Effector memory CD4-positive, alpha-beta T cell (primary cell): ENCODE measurements around the gene DAPK2.

ENCODE experiments used
- DNase-seq, 3 donors: peaks; one replicate each; pipeline ENCODE4 v3.0.0-alpha.2; 2020
- H3K27ac ChIP-seq: 2 replicates; pipeline ENCODE4 v1.7.0; 2013; ENCODE audit warnings: mild to moderate bottlenecking, low read length, moderate library complexity; ENCODE audit not compliant: insufficient read depth, poor library complexity, severe bottlenecking
- H3K27me3 ChIP-seq: replicated peaks from 2 replicates; pipeline ENCODE4 v1.7.0; 2013; ENCODE audit warnings: mild to moderate bottlenecking, low read length; ENCODE audit not compliant: insufficient read depth, control insufficient read depth, poor library complexity, severe bottlenecking
- H3K36me3 ChIP-seq: 2 replicates; pipeline ENCODE4 v1.7.0; 2013; ENCODE audit warnings: mild to moderate bottlenecking, low read length, moderate library complexity; ENCODE audit not compliant: control insufficient read depth, insufficient read depth
- H3K4me1 ChIP-seq: 2 replicates; pipeline ENCODE4 v1.7.0; 2013; ENCODE audit warnings: low read length, mild to moderate bottlenecking; ENCODE audit not compliant: control insufficient read depth, insufficient read depth, poor library complexity, severe bottlenecking
- H3K4me3 ChIP-seq: 2 replicates; pipeline ENCODE4 v1.7.0; 2013; ENCODE audit warnings: low read length, low read depth, mild to moderate bottlenecking; ENCODE audit not compliant: insufficient read depth, poor library complexity, severe bottlenecking
- H3K9me3 ChIP-seq: 2 replicates; pipeline ENCODE4 v1.7.0; 2013; ENCODE audit warnings: mild to moderate bottlenecking, low read length, moderate library complexity; ENCODE audit not compliant: control insufficient read depth

DAPK2 gene

DNA sequence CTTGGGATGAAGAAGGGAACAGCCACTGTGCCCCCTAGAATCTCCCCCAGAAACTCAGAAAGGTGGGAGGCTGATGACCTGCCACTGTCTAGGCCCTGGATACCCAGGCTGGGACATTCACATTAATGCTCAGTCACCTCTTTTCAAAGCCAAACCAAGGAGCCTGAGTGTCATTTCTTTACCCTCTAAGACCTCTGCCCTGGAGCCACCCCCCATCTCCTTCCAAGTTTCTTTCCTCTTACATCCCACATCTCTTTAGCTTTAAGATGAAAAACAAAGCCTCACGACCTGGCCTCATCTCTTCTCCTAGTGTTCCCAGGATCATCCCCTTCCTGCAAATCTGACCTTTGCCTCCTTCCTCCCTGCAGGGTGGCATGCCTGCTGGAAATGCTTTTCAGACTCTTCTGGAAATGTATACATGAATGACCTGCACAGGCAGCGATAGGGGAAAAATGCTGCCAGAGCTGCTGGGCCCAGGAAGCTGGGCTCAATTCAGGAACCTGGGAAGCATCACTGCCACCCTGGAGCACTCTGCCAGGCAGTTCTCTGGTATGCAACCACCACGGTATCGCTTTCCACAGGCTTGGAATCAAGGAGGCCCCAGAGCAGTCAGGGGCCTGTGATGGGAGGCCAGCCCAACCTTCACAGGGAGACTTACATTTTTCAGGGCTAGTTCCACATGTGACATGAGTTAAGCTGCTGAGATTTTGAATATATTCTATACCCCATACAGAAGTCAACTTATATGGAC lies 67.6 kb downstream of the DAPK2 start:
- Histone ChIP-seq H3K9me3 (no peaks in the 10 kb centered on the region), H3K4me1 (no peaks in the 10 kb centered on the region), H3K27me3 (no peaks in the 10 kb centered on the region), H3K27ac (no peak overlapping the region), H3K4me3 (no peak overlapping the region), H3K36me3 (no peaks in the 10 kb centered on the region)
- no peak for DNase-seq

DNA sequence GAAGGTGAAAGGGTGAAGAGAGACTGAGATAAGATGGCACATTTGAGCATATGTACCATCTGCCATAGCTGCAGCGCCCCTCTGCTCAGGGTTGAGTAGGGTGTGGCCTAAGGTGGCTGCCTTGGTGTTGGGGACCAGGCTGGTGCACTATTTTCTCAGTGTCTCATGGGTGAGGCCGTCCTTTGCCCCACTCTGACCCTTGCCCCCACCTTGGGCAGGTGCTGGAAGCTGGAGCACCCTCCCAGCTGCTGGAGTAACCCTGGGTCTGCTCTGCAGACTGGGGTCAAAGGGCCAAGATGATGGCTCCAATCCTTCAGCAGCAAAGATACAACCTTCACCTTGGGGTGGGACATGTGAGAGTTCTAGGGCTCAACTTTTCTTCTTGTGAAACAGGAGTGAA lies 69.2 kb downstream of the DAPK2 start:
- Histone ChIP-seq H3K4me1 (no peaks in the 10 kb centered on the region), H3K27ac (no peak overlapping the region), H3K36me3 (no peaks in the 10 kb centered on the region)

DNA sequence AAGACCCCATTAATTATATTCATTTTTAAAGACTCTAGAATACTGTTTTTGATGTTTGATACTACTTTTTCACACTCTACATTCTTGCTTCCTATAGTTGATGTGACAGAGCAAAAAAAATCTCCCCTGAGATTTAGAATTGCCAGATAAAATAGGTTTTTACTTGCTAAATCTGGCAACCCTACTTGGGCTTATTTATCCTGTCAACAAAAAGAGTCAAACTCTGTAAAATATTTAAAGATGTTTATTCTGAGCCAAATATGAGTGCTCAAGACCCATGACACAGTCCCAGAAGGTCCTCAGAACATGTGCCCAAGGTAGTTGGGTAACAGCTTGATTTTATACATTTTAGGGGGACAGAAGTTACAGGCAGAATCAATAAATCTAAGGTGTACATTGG lies 72.3 kb downstream of the DAPK2 start:
- Histone ChIP-seq H3K4me3 (no peak overlapping the region), H3K27me3 (no peaks in the 10 kb centered on the region), H3K27ac (no peak overlapping the region), H3K36me3 (no peaks in the 10 kb centered on the region), H3K4me1 (peaks cover 16% of the 10 kb centered on the region), H3K9me3 (no peaks in the 10 kb centered on the region)
- DNase-seq = no peak

More for the DNA sequence above, 69.2 kb downstream of the DAPK2 start:
- Histone ChIP-seq H3K27me3 (no peaks in the 10 kb centered on the region), H3K4me3 (no peak overlapping the region), H3K9me3 (no peaks in the 10 kb centered on the region)
- no peak for DNase-seq

GRCh38 chr15:63973212-63974009 lies 72.9 kb downstream of the DAPK2 start:
- H3K9me3 ChIP-seq = no peaks in the 10 kb centered on the region
- H3K36me3 ChIP-seq = no peaks in the 10 kb centered on the region
- H3K27ac ChIP-seq = no peak overlapping the region
- H3K4me3 ChIP-seq = no peak overlapping the region
- no peak for DNase-seq
- no peaks in the 10 kb centered on the region for H3K27me3 ChIP-seq
- peaks cover 16% of the 10 kb centered on the region for H3K4me1 ChIP-seq

- no peak overlapping the region for H3K27ac ChIP-seq
- H3K4me3 ChIP-seq = no peak overlapping the region
- H3K27me3 ChIP-seq = no peaks in the 10 kb centered on the region
- H3K9me3 ChIP-seq = no peaks in the 10 kb centered on the region
- H3K4me1 ChIP-seq = peaks cover 16% of the 10 kb centered on the region
- no peak for DNase-seq
- H3K36me3 ChIP-seq = no peaks in the 10 kb centered on the region
These were observed 73.5 kb downstream of the DAPK2 start for GRCh38 chr15:63972801-63973200.

DNA sequence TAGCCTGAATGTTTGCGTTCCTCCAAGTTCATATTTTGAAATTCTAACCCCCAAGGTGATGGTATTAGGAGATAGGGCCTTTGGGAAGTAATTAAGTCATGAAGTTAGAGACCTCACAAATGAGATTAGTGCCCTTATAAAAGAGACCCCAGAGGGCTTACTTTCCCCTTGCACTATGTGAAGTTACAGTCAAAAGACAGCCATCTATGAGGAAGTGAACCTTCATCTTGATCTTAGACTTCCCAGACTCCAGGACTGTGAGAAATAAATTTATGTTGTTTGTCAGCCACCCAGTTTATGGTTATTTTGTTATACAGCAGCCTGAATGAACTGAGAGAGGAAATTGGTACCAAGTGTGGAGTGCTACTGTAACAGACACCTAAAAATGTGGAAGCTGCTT lies 74.4 kb downstream of the DAPK2 start:
- H3K27ac ChIP-seq = peak overlapping the region; percentile 43
- H3K4me3 ChIP-seq = no peak overlapping the region
- H3K36me3 ChIP-seq = no peaks in the 10 kb centered on the region
- H3K4me1 ChIP-seq = peaks cover 16% of the 10 kb centered on the region
- no peaks in the 10 kb centered on the region for H3K9me3 ChIP-seq
- DNase-seq = no peak
- H3K27me3 ChIP-seq = no peaks in the 10 kb centered on the region

- Histone ChIP-seq H3K36me3 (no peaks in the 10 kb centered on the region), H3K4me3 (no peak overlapping the region), H3K27ac (peak overlapping the region; percentile 43), H3K27me3 (no peaks in the 10 kb centered on the region), H3K4me1 (peaks cover 16% of the 10 kb centered on the region), H3K9me3 (no peaks in the 10 kb centered on the region)
- DNase-seq = peak; percentile 17 to 22 (median 21)
These were observed 74.9 kb downstream of the DAPK2 start for GRCh38 chr15:63971427-63971805.

GRCh38 chr15:63970621-63971426 lies 75.5 kb downstream of the DAPK2 start:
- no peaks in the 10 kb centered on the region for H3K36me3 ChIP-seq
- peak overlapping the region; percentile 43 for H3K27ac ChIP-seq
- no peak for DNase-seq
- no peak overlapping the region for H3K4me3 ChIP-seq
- H3K27me3 ChIP-seq = no peaks in the 10 kb centered on the region
- H3K4me1 ChIP-seq = peaks cover 16% of the 10 kb centered on the region
- H3K9me3 ChIP-seq = no peaks in the 10 kb centered on the region

- Histone ChIP-seq H3K36me3 (no peaks in the 10 kb centered on the region), H3K27ac (no peak overlapping the region)
- no peak for DNase-seq
These were observed 76.4 kb downstream of the DAPK2 start for GRCh38 chr15:63969652-63970421.

More at GRCh38 chr15:63969652-63970421, 76.4 kb downstream of the DAPK2 start:
- H3K4me1 ChIP-seq = peaks cover 16% of the 10 kb centered on the region
- H3K27me3 ChIP-seq = no peaks in the 10 kb centered on the region
- H3K9me3 ChIP-seq = no peaks in the 10 kb centered on the region
- no peak overlapping the region for H3K4me3 ChIP-seq
